IMR-90 (cell line): Measurements from ENCODE around the gene SRPRB. TPM values are rescaled to one million over a fixed set of nuclear protein-coding genes. Genes with fewer than 3 reads are reported as not detected.

ENCODE experiments used
- ATAC-seq: fragments of 200-7000 bp; cut with Tn5 transposase; 2 replicates; pipeline ENCODE4 v1.9.1; 2020; ENCODE audit warnings: low read depth, mild to moderate bottlenecking, moderate library complexity
- BruUV-seq: library from RNA; stranded (reverse); fragments of 400-500 nt; replicated peaks from 2 replicates; lab custom pipeline; 2021; lab: Mats Ljungman, UMichigan
- CTCF ChIA-PET: fragments of 300-600 bp; formaldehyde crosslinking; extraction: SDS; loops from one replicate; lab custom pipeline; 2021; ENCODE audit warnings: antibody characterized with exemption; lab: Yijun Ruan, JAX
- POLR2A ChIA-PET: fragments of 300-600 bp; sonication (Branson Sonifier 250); formaldehyde crosslinking; loops from one replicate; lab custom pipeline; 2022; ENCODE audit warnings: antibody characterized with exemption; ENCODE audit not compliant: unreplicated experiment; lab: Charles Lee
- DNase-seq: peaks from one replicate; pipeline ENCODE4 v3.0.0; 2013
- H2AFZ ChIP-seq: replicated peaks from 2 replicates; pipeline ENCODE3; 2013; ENCODE audit warnings: low read length, mild to moderate bottlenecking; ENCODE audit not compliant: poor library complexity
- H2AK5ac ChIP-seq: 2 replicates; pipeline ENCODE4 v1.6.1; 2013; ENCODE audit warnings: low read depth, low read length, inconsistent platforms
- H2AK9ac ChIP-seq: replicated peaks from 2 replicates; pipeline ENCODE3; 2013; ENCODE audit warnings: mild to moderate bottlenecking, low read depth, low read length, moderate library complexity; ENCODE audit not compliant: poor library complexity
- H2BK120ac ChIP-seq: 2 replicates; pipeline ENCODE4 v1.6.1; 2013; ENCODE audit warnings: low read depth, low read length, inconsistent platforms
- H2BK15ac ChIP-seq: 3 replicates; pipeline ENCODE4 v1.6.1; 2013; ENCODE audit warnings: low read depth, low read length, inconsistent platforms
- H2BK20ac ChIP-seq: 2 replicates; pipeline ENCODE4 v1.6.1; 2013; ENCODE audit warnings: low read depth, mild to moderate bottlenecking, inconsistent platforms, low read length, moderate library complexity
- H2BK5ac ChIP-seq: 2 replicates; pipeline ENCODE4 v1.6.1; 2013; ENCODE audit warnings: mild to moderate bottlenecking, low read depth, low read length, inconsistent platforms; ENCODE audit not compliant: poor library complexity, severe bottlenecking
- H3K14ac ChIP-seq: replicated peaks from 2 replicates; pipeline ENCODE4 v1.6.1; 2013; ENCODE audit warnings: low read depth, low read length, inconsistent platforms
- H3K18ac ChIP-seq: 2 replicates; pipeline ENCODE4 v1.6.1; 2013; ENCODE audit warnings: low read depth, low read length, control low read depth
- H3K23ac ChIP-seq: 2 replicates; pipeline ENCODE4 v1.6.1; 2013; ENCODE audit warnings: low read depth, low read length, inconsistent platforms
- H3K27ac ChIP-seq: 2 replicates; pipeline ENCODE4 v1.5.1; 2013; ENCODE audit warnings: mild to moderate bottlenecking, control low read depth, low read length; ENCODE audit not compliant: insufficient read depth
- H3K27me3 ChIP-seq: 2 replicates; pipeline ENCODE4 v1.6.1; 2013; ENCODE audit warnings: low read length; ENCODE audit not compliant: control insufficient read depth, insufficient read depth
- H3K36me3 ChIP-seq: 2 replicates; pipeline ENCODE4 v1.6.1; 2013; ENCODE audit warnings: low read length, mixed read lengths; ENCODE audit not compliant: control insufficient read depth, insufficient read depth
- H3K4ac ChIP-seq: 2 replicates; pipeline ENCODE4 v1.6.1; 2013; ENCODE audit warnings: low read depth, low read length, inconsistent platforms
- H3K4me1 ChIP-seq: 2 replicates; pipeline ENCODE4 v1.6.1; 2013; ENCODE audit warnings: low read length, mixed read lengths; ENCODE audit not compliant: control insufficient read depth, insufficient read depth
- H3K4me2 ChIP-seq: 2 replicates; pipeline ENCODE4 v1.6.1; 2013; ENCODE audit warnings: low read depth, mild to moderate bottlenecking, control low read depth, low read length, moderate library complexity
- H3K4me3 ChIP-seq: 2 replicates; pipeline ENCODE4 v1.5.1; 2013; ENCODE audit warnings: low read depth, mild to moderate bottlenecking, control low read depth, low read length, moderate library complexity; ENCODE audit not compliant: insufficient read depth
- H3K56ac ChIP-seq: 2 replicates; pipeline ENCODE4 v1.6.1; 2013; ENCODE audit warnings: low read length, inconsistent platforms; ENCODE audit not compliant: insufficient read depth; ENCODE audit errors: extremely low read depth
- H3K79me1 ChIP-seq, 2 experiments: 2 replicates each; pipeline ENCODE4 v1.6.1; 2013; ENCODE audit warnings: low read length in 2 of 2, inconsistent platforms in 1 of 2, low read depth in 1 of 2
- H3K9ac ChIP-seq: 2 replicates; pipeline ENCODE4 v1.6.1; 2013; ENCODE audit warnings: low read depth, low read length, control low read depth
- H3K9me1 ChIP-seq: 2 replicates; pipeline ENCODE4 v1.6.1; 2013; ENCODE audit warnings: low read length, inconsistent platforms; ENCODE audit not compliant: insufficient read depth
- H3K9me3 ChIP-seq: 2 replicates; pipeline ENCODE4 v1.6.1; 2013; ENCODE audit warnings: low read length; ENCODE audit not compliant: control insufficient read depth, insufficient read depth
- H4K20me1 ChIP-seq: 2 replicates; pipeline ENCODE4 v1.6.1; 2013; ENCODE audit warnings: low read length, inconsistent platforms; ENCODE audit not compliant: insufficient read depth
- H4K5ac ChIP-seq: 2 replicates; pipeline ENCODE4 v1.6.1; 2013; ENCODE audit warnings: mild to moderate bottlenecking, low read depth, low read length, control low read depth
- H4K8ac ChIP-seq, 2 experiments: 2 replicates each; pipeline ENCODE4 v1.6.1; 2013; ENCODE audit warnings: low read depth in 2 of 2, low read length in 2 of 2, control low read depth in 1 of 2, inconsistent platforms in 1 of 2
- H4K91ac ChIP-seq: 2 replicates; pipeline ENCODE4 v1.6.1; 2013; ENCODE audit warnings: low read depth, low read length, inconsistent platforms; ENCODE audit not compliant: insufficient read depth
- BHLHE40 ChIP-seq: fragments of 150-350 bp; IDR thresholded peaks from 2 replicates; pipeline ENCODE4 v1.6.1; 2016; ENCODE audit warnings: mild to moderate bottlenecking, low read depth, low read length
- CEBPB ChIP-seq: IDR thresholded peaks from 2 replicates; pipeline ENCODE4 v1.6.1; 2012; ENCODE audit warnings: low read depth, low read length, improper control_type of control experiment
- CHD1 ChIP-seq: IDR thresholded peaks from 2 replicates; pipeline ENCODE4 v1.6.1; 2012; ENCODE audit warnings: low read depth, low read length, improper control_type of control experiment
- FOS ChIP-seq: fragments of 150-350 bp; IDR thresholded peaks from 2 replicates; pipeline ENCODE4 v1.6.1; 2016; ENCODE audit warnings: low read depth, low read length
- MAFK ChIP-seq: IDR thresholded peaks from 2 replicates; pipeline ENCODE4 v1.6.1; 2012; ENCODE audit warnings: low read depth, low read length, improper control_type of control experiment
- MAZ ChIP-seq: IDR thresholded peaks from 2 replicates; pipeline ENCODE4 v1.6.1; 2012; ENCODE audit warnings: low read depth, mild to moderate bottlenecking, low read length, improper control_type of control experiment, moderate library complexity, borderline replicate concordance
- MXI1 ChIP-seq: IDR thresholded peaks from 2 replicates; pipeline ENCODE4 v1.6.1; 2012; ENCODE audit warnings: low read depth, mild to moderate bottlenecking, low read length, moderate library complexity, borderline replicate concordance
- NFE2L2 ChIP-seq: fragments of 150-350 bp; IDR thresholded peaks from 2 replicates; pipeline ENCODE4 v1.6.1; 2016; ENCODE audit warnings: low read depth, mild to moderate bottlenecking, low read length
- POLR2A ChIP-seq: IDR thresholded peaks from 2 replicates; pipeline ENCODE4 v1.6.1; 2012; ENCODE audit warnings: mild to moderate bottlenecking, low read depth, low read length
- RAD21 ChIP-seq: IDR thresholded peaks from 2 replicates; pipeline ENCODE4 v1.6.1; 2012; ENCODE audit warnings: low read length, improper control_type of control experiment
- RCOR1 ChIP-seq: IDR thresholded peaks from 2 replicates; pipeline ENCODE4 v1.6.1; 2012; ENCODE audit warnings: mild to moderate bottlenecking, low read length, improper control_type of control experiment; ENCODE audit not compliant: insufficient replicate concordance
- RFX5 ChIP-seq: IDR thresholded peaks from 2 replicates; pipeline ENCODE4 v1.8.0; 2012; ENCODE audit warnings: low read depth, mild to moderate bottlenecking, low read length, moderate library complexity
- SMC3 ChIP-seq: fragments of 150-350 bp; IDR thresholded peaks from 2 replicates; pipeline ENCODE4 v1.6.1; 2016; ENCODE audit warnings: low read depth, mild to moderate bottlenecking, antibody characterized with exemption, low read length, moderate library complexity
- WGBS, 2 experiments: methylation state at CpG; one replicate each; pipeline versions ENCODE4 v1.1.5 to v1.1.7; 2013; ENCODE audit warnings: missing lambda C conversion rate in 2 of 2; ENCODE audit not compliant: insufficient read length in 1 of 2; ENCODE audit errors: extremely low coverage in 2 of 2; 5-methylcytosine and 5-hydroxymethylcytosine counted together
- dilution Hi-C: fragments of 300-500 bp; cut with HindIII; formaldehyde crosslinking; loops from one replicate; pipeline ENCODE4 v1.14.3; 2018; ENCODE audit warnings: low sequenced_read_pairs; ENCODE audit not compliant: unreplicated experiment
- in situ Hi-C: fragments of 300-500 bp; cut with MboI; formaldehyde crosslinking; loops from 3 replicates; pipeline ENCODE4 v1.14.3; 2019; ENCODE audit warnings: low sequenced_read_pairs, inconsistent platforms, mixed read lengths
- intact Hi-C: fragments of 100-400 bp; cut with micrococcal nuclease; formaldehyde crosslinking; loops from 2 replicates; pipeline ENCODE4 v1.10.0; 2022
- polyA plus RNA-seq, 3 experiments: library from polyadenylated mRNA; depleted of rRNA; stranded (reverse); fragments of >200 nt; gene quantifications; 2 replicates each; pipeline ENCODE4 v1.2.3, GENCODE V29; 2012; ENCODE audit warnings: low replicate concordance in 1 of 3
- total RNA-seq: library from RNA; depleted of rRNA; stranded (reverse); fragments of >200 nt; gene quantifications from 2 replicates; pipeline ENCODE4 v1.2.3, GENCODE V29; 2012
- TF ChIP-seq, protein P1 (sequence below): conservative IDR thresholded peaks from 2 replicates; pipeline ENCODE4 v1.5.1; 2012; ENCODE audit warnings: mild to moderate bottlenecking, low read depth, low read length, improper control_type of control experiment
- TF ChIP-seq, protein P2 (sequence below): fragments of 150-350 bp; IDR thresholded peaks from 2 replicates; pipeline ENCODE4 v1.6.1; 2016; ENCODE audit warnings: low read depth, mild to moderate bottlenecking, low read length, moderate library complexity, borderline replicate concordance
- TF ChIP-seq, protein P3 (sequence below): fragments of 150-350 bp; IDR thresholded peaks from 2 replicates; pipeline ENCODE4 v1.6.1; 2017; ENCODE audit warnings: mild to moderate bottlenecking, antibody characterized with exemption, low read length, low read depth

SRPRB gene
- total and polyA plus RNA-seq, 2 of the 4 experiments (the other 2 are of a cell fraction): 28.8 to 131 TPM

DNA sequence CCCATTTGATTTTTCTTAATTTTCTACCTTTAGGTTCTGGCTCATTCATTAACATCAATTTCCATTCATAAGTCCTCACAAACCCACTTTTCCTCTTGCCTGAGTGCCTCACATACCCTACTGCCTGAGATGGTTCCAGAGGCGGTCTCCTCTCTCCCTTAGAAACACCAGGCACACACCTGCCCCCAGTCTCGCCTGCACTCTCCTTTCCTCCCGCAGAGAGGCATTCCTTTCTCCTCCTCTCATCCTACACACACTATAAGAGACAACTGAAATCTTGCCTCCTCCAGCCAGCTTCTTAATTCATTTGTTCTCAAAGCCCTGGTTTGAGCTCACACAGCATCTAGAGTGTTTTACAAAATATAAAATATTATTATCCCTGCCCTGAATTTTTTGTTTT lies 31.9 kb upstream of the SRPRB start:
- H3K23ac ChIP-seq: no peak overlapping the region
- no peak overlapping the region for H4K91ac ChIP-seq
- no CpG with 5 or more reads among the region's 3 CpGs for WGBS, 2 experiments
- H2BK15ac ChIP-seq: no peak overlapping the region
- H2BK20ac ChIP-seq: no peak overlapping the region
- no peak overlapping the region for H3K56ac ChIP-seq
- ChIA-PET CTCF (interaction anchor here (0.6 kb wide), 1 partner anchor 636 kb away, joined by 6 read pairs; no protein-coding TSS in a partner anchor), POLR2A (no interaction called here)
- no peak overlapping the region for H3K9ac ChIP-seq
- dilution Hi-C loops: no loop called here
- no peak overlapping the region for H3K27ac ChIP-seq
- no peaks in the 10 kb centered on the region for H3K79me1 ChIP-seq
- no peaks in the 10 kb centered on the region for H3K4me1 ChIP-seq
- no peak overlapping the region for H2BK120ac ChIP-seq
- intact Hi-C loops: no loop called here
- no peaks in the 10 kb centered on the region for H4K20me1 ChIP-seq
- no peak overlapping the region for H3K4me2 ChIP-seq
- no peak overlapping the region for H4K8ac ChIP-seq
- no peak overlapping the region for H2BK5ac ChIP-seq
- H3K36me3 ChIP-seq: no peaks in the 10 kb centered on the region
- ATAC-seq: no peak
- no TSS peak for BruUV-seq
- no peaks in the 10 kb centered on the region for H3K9me3 ChIP-seq
- H3K18ac ChIP-seq: no peak overlapping the region
- H3K14ac ChIP-seq: no peak overlapping the region
- no peaks in the 10 kb centered on the region for H3K9me1 ChIP-seq
- no peak for TF ChIP-seq FOS
- no peak for TF ChIP-seq RFX5
- TF ChIP-seq SMC3: no peak
- TF ChIP-seq, protein P1, sequence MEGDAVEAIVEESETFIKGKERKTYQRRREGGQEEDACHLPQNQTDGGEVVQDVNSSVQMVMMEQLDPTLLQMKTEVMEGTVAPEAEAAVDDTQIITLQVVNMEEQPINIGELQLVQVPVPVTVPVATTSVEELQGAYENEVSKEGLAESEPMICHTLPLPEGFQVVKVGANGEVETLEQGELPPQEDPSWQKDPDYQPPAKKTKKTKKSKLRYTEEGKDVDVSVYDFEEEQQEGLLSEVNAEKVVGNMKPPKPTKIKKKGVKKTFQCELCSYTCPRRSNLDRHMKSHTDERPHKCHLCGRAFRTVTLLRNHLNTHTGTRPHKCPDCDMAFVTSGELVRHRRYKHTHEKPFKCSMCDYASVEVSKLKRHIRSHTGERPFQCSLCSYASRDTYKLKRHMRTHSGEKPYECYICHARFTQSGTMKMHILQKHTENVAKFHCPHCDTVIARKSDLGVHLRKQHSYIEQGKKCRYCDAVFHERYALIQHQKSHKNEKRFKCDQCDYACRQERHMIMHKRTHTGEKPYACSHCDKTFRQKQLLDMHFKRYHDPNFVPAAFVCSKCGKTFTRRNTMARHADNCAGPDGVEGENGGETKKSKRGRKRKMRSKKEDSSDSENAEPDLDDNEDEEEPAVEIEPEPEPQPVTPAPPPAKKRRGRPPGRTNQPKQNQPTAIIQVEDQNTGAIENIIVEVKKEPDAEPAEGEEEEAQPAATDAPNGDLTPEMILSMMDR: no peak
- no peak for TF ChIP-seq MXI1
- TF ChIP-seq MAZ: no peak
- no peak for TF ChIP-seq BHLHE40
- no peak for TF ChIP-seq MAFK
- TF ChIP-seq, protein P2, sequence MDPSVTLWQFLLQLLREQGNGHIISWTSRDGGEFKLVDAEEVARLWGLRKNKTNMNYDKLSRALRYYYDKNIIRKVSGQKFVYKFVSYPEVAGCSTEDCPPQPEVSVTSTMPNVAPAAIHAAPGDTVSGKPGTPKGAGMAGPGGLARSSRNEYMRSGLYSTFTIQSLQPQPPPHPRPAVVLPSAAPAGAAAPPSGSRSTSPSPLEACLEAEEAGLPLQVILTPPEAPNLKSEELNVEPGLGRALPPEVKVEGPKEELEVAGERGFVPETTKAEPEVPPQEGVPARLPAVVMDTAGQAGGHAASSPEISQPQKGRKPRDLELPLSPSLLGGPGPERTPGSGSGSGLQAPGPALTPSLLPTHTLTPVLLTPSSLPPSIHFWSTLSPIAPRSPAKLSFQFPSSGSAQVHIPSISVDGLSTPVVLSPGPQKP: no peak
- no peak for TF ChIP-seq RCOR1
- TF ChIP-seq NFE2L2: no peak
- no peak for TF ChIP-seq POLR2A
- no peak for TF ChIP-seq CEBPB
- TF ChIP-seq, protein P3, sequence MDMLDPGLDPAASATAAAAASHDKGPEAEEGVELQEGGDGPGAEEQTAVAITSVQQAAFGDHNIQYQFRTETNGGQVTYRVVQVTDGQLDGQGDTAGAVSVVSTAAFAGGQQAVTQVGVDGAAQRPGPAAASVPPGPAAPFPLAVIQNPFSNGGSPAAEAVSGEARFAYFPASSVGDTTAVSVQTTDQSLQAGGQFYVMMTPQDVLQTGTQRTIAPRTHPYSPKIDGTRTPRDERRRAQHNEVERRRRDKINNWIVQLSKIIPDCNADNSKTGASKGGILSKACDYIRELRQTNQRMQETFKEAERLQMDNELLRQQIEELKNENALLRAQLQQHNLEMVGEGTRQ: no peak
- TF ChIP-seq CHD1: no peak
- TF ChIP-seq RAD21: no peak
- H2AFZ ChIP-seq: no peak overlapping the region
- no peak overlapping the region for H2AK5ac ChIP-seq
- no peak overlapping the region for H3K4me3 ChIP-seq
- H4K5ac ChIP-seq: no peak overlapping the region
- DNase-seq: no peak
- H3K4ac ChIP-seq: no peak overlapping the region
- in situ Hi-C loops: no loop called here
- peaks cover 5% of the 10 kb centered on the region; the same call in 1 of the 2 replicates for H3K27me3 ChIP-seq
- no peak overlapping the region for H2AK9ac ChIP-seq
